ENCODE data around the gene DEPDC1B. TPM values are rescaled to one million over a fixed set of nuclear protein-coding genes. Genes with fewer than 3 reads are reported as not detected.
A peak's percentile ranks its signal among the peaks of the same experiment; 100 is the strongest.

DEPDC1B gene
- total and polyA plus RNA-seq, 2 experiments from 2014 or later = 38.3 to 67.9 TPM

DNA sequence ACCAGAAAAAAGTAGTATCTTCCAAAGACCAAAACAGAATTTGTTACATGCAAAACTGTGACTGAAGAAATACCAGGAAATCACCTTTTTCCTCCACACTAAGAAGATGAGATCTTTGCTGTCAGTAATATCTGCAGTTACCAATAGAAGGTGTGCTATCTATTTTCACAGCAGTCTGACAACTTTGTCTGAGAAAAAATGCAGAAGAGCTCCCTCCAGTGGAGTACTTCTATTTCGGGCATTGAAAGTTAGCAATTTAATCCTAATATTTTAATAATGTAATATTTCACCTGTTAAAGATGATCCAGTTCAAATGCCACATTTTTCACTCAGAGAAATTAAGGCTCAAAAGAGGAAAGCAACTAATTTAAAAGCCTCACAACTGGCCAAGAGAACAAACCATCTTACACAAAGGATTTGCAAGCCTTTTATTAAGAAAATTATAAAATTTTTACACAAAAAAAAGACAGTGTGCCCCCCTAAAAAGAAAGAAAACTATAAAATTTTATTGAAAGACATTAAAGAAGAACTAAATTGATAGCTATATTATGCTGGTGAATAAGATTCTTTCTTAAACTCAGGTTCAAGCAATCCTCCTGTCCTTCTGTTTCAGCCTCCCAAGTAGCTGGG lies 50.6 kb downstream of the DEPDC1B start:
- peaks cover 25% of the 10 kb centered on the region for H3K36me3 Mint-ChIP-seq (ENCODE audit: low read depth)
- peaks cover 13% of the 10 kb centered on the region for H3K9me3 Mint-ChIP-seq
- no peak overlapping the region for H3K4me3 Mint-ChIP-seq
- no peaks in the 10 kb centered on the region for H3K27me3 ChIP-seq (ENCODE audit: insufficient read depth)
- H4K20me1 ChIP-seq (replicated peaks; ENCODE audit: insufficient read depth) = peaks cover 6% of the 10 kb centered on the region
- H3K27ac ChIP-seq (ENCODE audit: low read depth) = no peak overlapping the region
- no peaks in the 10 kb centered on the region for H3K4me1 ChIP-seq (ENCODE audit: insufficient read depth)
- no peaks in the 10 kb centered on the region; the same call in 1 of the 2 replicates for H3K36me3 ChIP-seq (ENCODE audit: insufficient read depth)
- H3K27ac Mint-ChIP-seq = no peak overlapping the region
- ATAC-seq (no peak), DNase-seq (ENCODE audit: low spot score) (peak; percentile 51)
- H3K27me3 Mint-ChIP-seq (ENCODE audit: insufficient read depth, low read depth, poor library complexity) = no peaks in the 10 kb centered on the region
- H3K9me2 ChIP-seq (ENCODE audit: insufficient read depth) = no peaks in the 10 kb centered on the region
- peaks cover 3% of the 10 kb centered on the region; the same call in 1 of the 3 replicates for H3K4me1 Mint-ChIP-seq
- H3K4me2 ChIP-seq = no peak overlapping the region
- no peak overlapping the region for H2AFZ ChIP-seq
- peaks cover 35% of the 10 kb centered on the region for H3K79me2 ChIP-seq (replicated peaks; ENCODE audit: insufficient read depth)
- H3K4me3 ChIP-seq = no peak overlapping the region
- TF ChIP-seq CTCF (conservative IDR thresholded peaks at IDR 0.05; ENCODE audit: low read depth in 2 of 2) = peak; percentile 61 to 88
- no peak for TF ChIP-seq ZNF114 (CRISPR knock-in tag; IDR thresholded peaks at IDR 0.05)
- no peaks in the 10 kb centered on the region for H3F3A ChIP-seq (replicated peaks; ENCODE audit: low read depth)

- H3K4me1 Mint-ChIP-seq = peaks cover 3% of the 10 kb centered on the region; the same call in 1 of the 3 replicates
- Histone ChIP-seq H4K20me1 (replicated peaks; ENCODE audit: insufficient read depth) (peaks cover 6% of the 10 kb centered on the region), H3K4me3 (no peak overlapping the region), H3F3A (replicated peaks; ENCODE audit: low read depth) (no peaks in the 10 kb centered on the region), H3K9me2 (ENCODE audit: insufficient read depth) (no peaks in the 10 kb centered on the region), H2AFZ (no peak overlapping the region), H3K4me1 (ENCODE audit: insufficient read depth) (no peaks in the 10 kb centered on the region), H3K79me2 (replicated peaks; ENCODE audit: insufficient read depth) (peaks cover 35% of the 10 kb centered on the region), H3K27ac (ENCODE audit: low read depth) (no peak overlapping the region), H3K4me2 (no peak overlapping the region), H3K27me3 (ENCODE audit: insufficient read depth) (no peaks in the 10 kb centered on the region), H3K36me3 (ENCODE audit: insufficient read depth) (peaks cover 5% of the 10 kb centered on the region; the same call in 1 of the 2 replicates)
- ATAC-seq (no peak), DNase-seq (ENCODE audit: low spot score) (no peak)
- H3K27me3 Mint-ChIP-seq (ENCODE audit: insufficient read depth, low read depth, poor library complexity) = no peaks in the 10 kb centered on the region
- no peak overlapping the region for H3K4me3 Mint-ChIP-seq
- H3K9me3 Mint-ChIP-seq = peaks cover 6% of the 10 kb centered on the region
- H3K36me3 Mint-ChIP-seq (ENCODE audit: low read depth) = peaks cover 33% of the 10 kb centered on the region
- no peak overlapping the region for H3K27ac Mint-ChIP-seq
- TF ChIP-seq EZH2 (IDR thresholded peaks at IDR 0.05; ENCODE audit: low read depth, unreplicated experiment) = no peak
- no peak for TF ChIP-seq POLR2AphosphoS5 (IDR thresholded peaks at IDR 0.05; ENCODE audit: low read depth)
- TF ChIP-seq ZNF114 (CRISPR knock-in tag; IDR thresholded peaks at IDR 0.05) = no peak
- no peak for TF ChIP-seq CREB1 (CRISPR knock-in tag; IDR thresholded peaks at IDR 0.05; ENCODE audit: low read depth)
- TF ChIP-seq NANOG (IDR thresholded peaks at IDR 0.05; ENCODE audit: borderline replicate concordance) = no peak
- no peak for TF ChIP-seq ZNF331 (CRISPR knock-in tag; IDR thresholded peaks at IDR 0.05; ENCODE audit: low read depth)
- TF ChIP-seq ETS1 (IDR thresholded peaks at IDR 0.05) = no peak
- TF ChIP-seq REST (IDR thresholded peaks at IDR 0.05; ENCODE audit: unreplicated experiment) = no peak
- no peak for TF ChIP-seq EZH2phosphoT487 (IDR thresholded peaks at IDR 0.05; ENCODE audit: unreplicated experiment)
- TF ChIP-seq CTCF (conservative IDR thresholded peaks at IDR 0.05; ENCODE audit: low read depth in 2 of 2) = no peak
- no peak for TF ChIP-seq JUNB (IDR thresholded peaks at IDR 0.05; ENCODE audit: unreplicated experiment)
- no peak for TF ChIP-seq STAT1 (IDR thresholded peaks at IDR 0.05; ENCODE audit: unreplicated experiment)
Measured at GRCh38 chr5:60648175-60648574, 51.8 kb downstream of the DEPDC1B start.

Data from GM23338 (cell line).